Measurements from ENCODE around the gene SMIM23.

Gene SMIM23

GRCh38 chr5:171774418-171774817, 11.2 kb upstream of the SMIM23 start:
- TF ChIP-seq CTCF (IDR thresholded peaks at IDR 0.05), result no peak

- no peak for TF ChIP-seq CTCF (IDR thresholded peaks at IDR 0.05)
These were observed 9.4 kb upstream of the SMIM23 start for GRCh38 chr5:171776213-171776612.

GRCh38 chr5:171776770-171777759, 8.6 kb upstream of the SMIM23 start:
- no peak for TF ChIP-seq CTCF (IDR thresholded peaks at IDR 0.05)

GRCh38 chr5:171782332-171782966, 3.2 kb upstream of the SMIM23 start:
- TF ChIP-seq CTCF (IDR thresholded peaks at IDR 0.05), result no peak

GRCh38 chr5:171783051-171783450, 2.6 kb upstream of the SMIM23 start:
- TF ChIP-seq CTCF (IDR thresholded peaks at IDR 0.05), result no peak

GRCh38 chr5:171789353-171789752, 3.7 kb downstream of the SMIM23 start:
- no peak for TF ChIP-seq CTCF (IDR thresholded peaks at IDR 0.05)

- TF ChIP-seq CTCF (IDR thresholded peaks at IDR 0.05), result no peak
These were observed 4.8 kb downstream of the SMIM23 start for GRCh38 chr5:171790408-171790807.
